Astrocyte (in vitro differentiated cells and primary cell): ENCODE results near the gene SCAI. TPM values are rescaled to one million over a fixed set of nuclear protein-coding genes. Genes with fewer than 3 reads are reported as not detected.
A peak's percentile ranks its signal among the peaks of the same experiment; 100 is the strongest.

Experiments used
- DNase-seq: peaks from one replicate; pipeline ENCODE4 v3.0.0-alpha.2; 2010; ENCODE audit warnings: low read depth
- FAIRE-seq: peaks from 2 replicates; lab custom pipeline; 2011; peaks lifted over from hg19 to GRCh38; lab: Jason Lieb, UNC
- H2AFZ ChIP-seq: 2 replicates; pipeline ENCODE4 v1.6.0; 2012; ENCODE audit warnings: low read depth, low read length, inconsistent platforms
- H3K27ac ChIP-seq: 2 replicates; pipeline ENCODE4 v1.5.1; 2011; ENCODE audit warnings: low read depth, low read length, inconsistent platforms
- H3K27me3 ChIP-seq: 2 replicates; pipeline ENCODE4 v1.6.0; 2011; ENCODE audit warnings: low read length, inconsistent platforms; ENCODE audit not compliant: insufficient read depth
- H3K36me3 ChIP-seq: 2 replicates; pipeline ENCODE4 v1.5.1; 2011; ENCODE audit warnings: low read length, inconsistent platforms; ENCODE audit not compliant: insufficient read depth
- H3K4me1 ChIP-seq: 2 replicates; pipeline ENCODE4 v1.5.1; 2011; ENCODE audit warnings: low read length, inconsistent platforms; ENCODE audit not compliant: insufficient read depth
- H3K4me2 ChIP-seq: 2 replicates; pipeline ENCODE4 v1.6.0; 2012; ENCODE audit warnings: low read length, inconsistent platforms
- H3K4me3 ChIP-seq: 2 replicates; pipeline ENCODE4 v1.5.1; 2011; ENCODE audit warnings: low read depth, mild to moderate bottlenecking, low read length, inconsistent platforms; ENCODE audit not compliant: insufficient read depth
- H3K79me2 ChIP-seq: 2 replicates; pipeline ENCODE4 v1.6.0; 2012; ENCODE audit warnings: mild to moderate bottlenecking, low read length, inconsistent platforms; ENCODE audit not compliant: insufficient read depth
- H3K9ac ChIP-seq: 2 replicates; pipeline ENCODE4 v1.6.0; 2012; ENCODE audit warnings: mild to moderate bottlenecking, low read length, inconsistent platforms
- H3K9me3 ChIP-seq: 2 replicates; pipeline ENCODE4 v1.5.1; 2012; ENCODE audit warnings: low read depth, mild to moderate bottlenecking, low read length, inconsistent platforms; ENCODE audit not compliant: insufficient read depth
- H4K20me1 ChIP-seq: 2 replicates; pipeline ENCODE4 v1.6.0; 2012; ENCODE audit warnings: low read length, inconsistent platforms; ENCODE audit not compliant: insufficient read depth
- H3K27ac Mint-ChIP-seq: one replicate; pipeline ENCODE4 v1.8.0; 2021; ENCODE audit warnings: mild to moderate bottlenecking, mixed read lengths; ENCODE audit not compliant: unreplicated experiment
- H3K27me3 Mint-ChIP-seq: one replicate; pipeline ENCODE4 v1.8.0; 2021; ENCODE audit warnings: low read depth, mixed read lengths; ENCODE audit not compliant: unreplicated experiment
- H3K36me3 Mint-ChIP-seq: one replicate; pipeline ENCODE4 v1.8.0; 2021; ENCODE audit warnings: low read depth, mixed read lengths; ENCODE audit not compliant: unreplicated experiment
- H3K4me1 Mint-ChIP-seq: one replicate; pipeline ENCODE4 v1.8.0; 2021; ENCODE audit warnings: low read depth, mixed read lengths; ENCODE audit not compliant: unreplicated experiment
- H3K4me3 Mint-ChIP-seq: one replicate; pipeline ENCODE4 v1.8.0; 2021; ENCODE audit warnings: mild to moderate bottlenecking, moderate library complexity, mixed read lengths; ENCODE audit not compliant: unreplicated experiment
- H3K9me3 Mint-ChIP-seq: one replicate; pipeline ENCODE4 v1.8.0; 2021; ENCODE audit warnings: mild to moderate bottlenecking, mixed read lengths; ENCODE audit not compliant: unreplicated experiment
- EZH2 ChIP-seq: IDR thresholded peaks from 2 replicates; pipeline ENCODE4 v1.6.1; 2012; ENCODE audit warnings: mild to moderate bottlenecking, low read length, inconsistent platforms; ENCODE audit not compliant: insufficient read depth
- total RNA-seq: library from RNA; stranded (reverse); gene quantifications from 2 replicates; pipeline ENCODE4 v1.2.1, GENCODE V29; 2021
- TF ChIP-seq, protein P1 (sequence below): IDR thresholded peaks from 2 replicates; pipeline ENCODE4 v1.5.1; 2011; ENCODE audit warnings: low read depth, mild to moderate bottlenecking, inconsistent platforms, low read length, moderate library complexity; ENCODE audit not compliant: insufficient read depth

Gene SCAI
- total RNA-seq, 1 donor from 2014 or later = 6.8 TPM

DNA sequence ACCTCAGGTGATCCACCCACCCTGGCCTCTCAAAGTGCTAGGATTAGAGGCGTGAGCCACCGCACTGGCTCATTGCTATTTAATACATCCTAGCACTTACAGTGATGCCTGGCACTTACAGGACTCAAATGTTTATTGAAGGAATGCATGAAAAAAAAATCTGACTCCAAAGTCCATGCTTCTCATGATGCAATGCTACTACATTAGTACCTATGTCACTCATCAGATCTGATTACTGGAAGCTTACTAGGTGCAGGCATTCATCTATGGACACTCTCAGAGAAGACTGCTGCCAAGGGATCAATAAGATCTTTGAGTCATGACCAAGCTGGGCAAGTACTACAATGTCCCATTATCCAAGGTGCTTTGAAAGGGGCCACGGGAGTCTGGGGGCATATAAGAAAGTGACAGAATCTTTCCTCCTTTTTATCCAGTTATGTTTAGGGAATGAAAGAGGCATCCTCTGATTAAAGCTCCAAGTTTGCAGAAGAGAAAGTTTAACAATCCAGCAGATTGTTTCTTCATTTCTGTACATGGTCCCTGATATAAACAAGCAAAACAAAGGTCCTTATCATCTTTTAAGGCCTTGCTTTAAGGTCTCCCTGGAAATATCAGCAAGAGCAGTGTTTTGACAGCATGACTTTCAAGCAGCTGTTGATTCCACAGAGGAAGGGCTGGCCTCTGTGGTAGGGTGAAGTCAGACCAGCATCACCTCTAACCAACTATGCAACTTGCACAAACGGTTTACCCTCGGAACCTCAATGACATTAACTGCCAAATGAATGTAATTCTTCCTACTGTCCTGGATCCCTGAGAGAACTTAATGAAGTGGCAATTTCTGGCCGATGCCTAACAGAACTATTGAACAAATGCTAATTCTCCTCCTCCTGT is 245.5 kb downstream of the SCAI start:
- DNase-seq = peak; percentile 12
- Histone ChIP-seq H3K4me1 (no peaks in the 10 kb centered on the region), H3K27ac (no peak overlapping the region), H3K4me3 (no peak overlapping the region), H3K4me2 (no peak overlapping the region), H3K9ac (no peak overlapping the region), H3K79me2 (no peaks in the 10 kb centered on the region), H3K36me3 (peaks cover 2% of the 10 kb centered on the region), H3K9me3 (no peaks in the 10 kb centered on the region), H4K20me1 (peaks cover 13% of the 10 kb centered on the region), H2AFZ (no peak overlapping the region), H3K27me3 (no peaks in the 10 kb centered on the region)
- no peak for TF ChIP-seq EZH2
- TF ChIP-seq, protein P1, sequence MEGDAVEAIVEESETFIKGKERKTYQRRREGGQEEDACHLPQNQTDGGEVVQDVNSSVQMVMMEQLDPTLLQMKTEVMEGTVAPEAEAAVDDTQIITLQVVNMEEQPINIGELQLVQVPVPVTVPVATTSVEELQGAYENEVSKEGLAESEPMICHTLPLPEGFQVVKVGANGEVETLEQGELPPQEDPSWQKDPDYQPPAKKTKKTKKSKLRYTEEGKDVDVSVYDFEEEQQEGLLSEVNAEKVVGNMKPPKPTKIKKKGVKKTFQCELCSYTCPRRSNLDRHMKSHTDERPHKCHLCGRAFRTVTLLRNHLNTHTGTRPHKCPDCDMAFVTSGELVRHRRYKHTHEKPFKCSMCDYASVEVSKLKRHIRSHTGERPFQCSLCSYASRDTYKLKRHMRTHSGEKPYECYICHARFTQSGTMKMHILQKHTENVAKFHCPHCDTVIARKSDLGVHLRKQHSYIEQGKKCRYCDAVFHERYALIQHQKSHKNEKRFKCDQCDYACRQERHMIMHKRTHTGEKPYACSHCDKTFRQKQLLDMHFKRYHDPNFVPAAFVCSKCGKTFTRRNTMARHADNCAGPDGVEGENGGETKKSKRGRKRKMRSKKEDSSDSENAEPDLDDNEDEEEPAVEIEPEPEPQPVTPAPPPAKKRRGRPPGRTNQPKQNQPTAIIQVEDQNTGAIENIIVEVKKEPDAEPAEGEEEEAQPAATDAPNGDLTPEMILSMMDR = no peak
- no peaks in the 10 kb centered on the region for H3K27me3 Mint-ChIP-seq
- H3K4me3 Mint-ChIP-seq = no peak overlapping the region
- FAIRE-seq = no peak
- peak overlapping the region; percentile 41 for H3K27ac Mint-ChIP-seq
- H3K9me3 Mint-ChIP-seq = no peaks in the 10 kb centered on the region
- peaks cover 16% of the 10 kb centered on the region for H3K36me3 Mint-ChIP-seq
- peaks cover 10% of the 10 kb centered on the region for H3K4me1 Mint-ChIP-seq

DNA sequence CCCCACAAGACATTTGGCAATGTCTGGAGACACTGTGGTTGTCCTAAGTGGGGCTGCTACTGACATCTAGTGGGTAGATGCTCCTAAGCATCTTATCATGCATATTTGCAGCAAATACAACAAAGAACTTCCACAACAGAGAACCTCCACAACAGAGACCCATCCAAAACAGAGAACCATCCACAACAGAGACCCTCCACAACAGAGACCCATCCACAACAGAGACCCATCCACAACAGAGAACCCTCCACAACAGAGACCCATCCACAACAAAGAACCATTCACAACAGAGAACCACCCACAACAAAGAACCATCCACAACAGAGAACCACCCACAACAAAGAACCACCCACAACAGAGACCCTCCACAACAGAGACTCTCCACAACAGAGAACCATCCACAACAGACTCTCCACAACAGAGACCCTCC is 248.6 kb downstream of the SCAI start:
- H3K27ac Mint-ChIP-seq = no peak overlapping the region
- Histone ChIP-seq H3K4me3 (no peak overlapping the region), H2AFZ (no peak overlapping the region), H3K36me3 (peaks cover 10% of the 10 kb centered on the region), H3K9me3 (no peaks in the 10 kb centered on the region), H4K20me1 (peaks cover 13% of the 10 kb centered on the region), H3K4me1 (no peaks in the 10 kb centered on the region), H3K79me2 (no peaks in the 10 kb centered on the region), H3K9ac (peak overlapping the region; percentile 23), H3K4me2 (no peak overlapping the region), H3K27me3 (no peaks in the 10 kb centered on the region), H3K27ac (no peak overlapping the region)
- DNase-seq (peak; percentile 26), FAIRE-seq (no peak)
- H3K27me3 Mint-ChIP-seq = no peaks in the 10 kb centered on the region
- H3K4me3 Mint-ChIP-seq = no peak overlapping the region
- H3K4me1 Mint-ChIP-seq = peaks cover 10% of the 10 kb centered on the region
- no peaks in the 10 kb centered on the region for H3K9me3 Mint-ChIP-seq
- TF ChIP-seq EZH2 = no peak
- TF ChIP-seq, protein P1 = peak; percentile 48
- peaks cover 24% of the 10 kb centered on the region for H3K36me3 Mint-ChIP-seq
